OCI-LY7 (cell line): Measurements from ENCODE around the gene CSNK1G2. TPM values are rescaled to one million over a fixed set of nuclear protein-coding genes. Genes with fewer than 3 reads are reported as not detected.

Experiments
- BruUV-seq: library from RNA; stranded (reverse); fragments of 400-500 nt; replicated peaks from 2 replicates; lab custom pipeline; 2021; lab: Mats Ljungman, UMichigan
- CTCF ChIA-PET: fragments of 300-600 bp; sonication (Branson Sonifier 250); formaldehyde crosslinking; loops from one replicate; lab custom pipeline; 2022; ENCODE audit warnings: antibody characterized with exemption; ENCODE audit not compliant: unreplicated experiment; lab: Charles Lee
- POLR2A ChIA-PET: fragments of 300-600 bp; sonication (Branson Sonifier 250); formaldehyde crosslinking; loops from one replicate; lab custom pipeline; 2022; ENCODE audit warnings: antibody characterized with exemption; lab: Charles Lee
- DNase-seq: peaks from one replicate; pipeline ENCODE4 v3.0.0-alpha.2; 2015; ENCODE audit warnings: low spot score
- H2AFZ ChIP-seq: fragments of 200-600 bp; sonication (generic), shearing (Covaris generic); 2 replicates; pipeline ENCODE4 v1.6.1; 2014; ENCODE audit warnings: mild to moderate bottlenecking, antibody characterized with exemption, low read length, moderate library complexity
- H3K27ac ChIP-seq: fragments of 200-600 bp; sonication (generic); 2 replicates; pipeline ENCODE4 v1.5.1; 2014; ENCODE audit warnings: mixed run types, low read depth, mild to moderate bottlenecking, moderate library complexity, low read length, inconsistent platforms; ENCODE audit not compliant: poor library complexity, severe bottlenecking
- H3K36me3 ChIP-seq: fragments of 200-600 bp; sonication (generic); 2 replicates; pipeline ENCODE4 v1.6.1; 2014; ENCODE audit warnings: mild to moderate bottlenecking, antibody characterized with exemption, low read length, moderate library complexity, mixed read lengths; ENCODE audit not compliant: insufficient read depth
- H3K4me1 ChIP-seq: fragments of 200-600 bp; sonication (generic); 2 replicates; pipeline ENCODE4 v1.5.1; 2014; ENCODE audit warnings: mild to moderate bottlenecking, low read length; ENCODE audit not compliant: insufficient read depth, poor library complexity, severe bottlenecking
- H3K4me2 ChIP-seq: fragments of 200-600 bp; sonication (generic); 2 replicates; pipeline ENCODE4 v1.6.1; 2014; ENCODE audit warnings: mild to moderate bottlenecking, low read length
- H3K4me3 ChIP-seq: fragments of 200-600 bp; sonication (generic); 2 replicates; pipeline ENCODE4 v1.5.1; 2014; ENCODE audit warnings: mild to moderate bottlenecking, low read depth, low read length; ENCODE audit not compliant: poor library complexity, severe bottlenecking
- H3K79me2 ChIP-seq: fragments of 200-600 bp; sonication (generic); 2 replicates; pipeline ENCODE4 v1.6.1; 2016; ENCODE audit warnings: low read depth, mild to moderate bottlenecking, low read length, moderate library complexity, mixed read lengths; ENCODE audit not compliant: insufficient read depth
- H3K9me2 ChIP-seq: fragments of 200-600 bp; sonication (generic); 2 replicates; pipeline ENCODE4 v1.6.1; 2016; ENCODE audit warnings: mild to moderate bottlenecking, low read length, mixed read lengths; ENCODE audit not compliant: insufficient read depth
- H3K9me3 ChIP-seq: fragments of 200-600 bp; sonication (generic); 2 replicates; pipeline ENCODE4 v1.6.1; 2014; ENCODE audit warnings: mild to moderate bottlenecking, mixed run types, low read length, mixed read lengths
- H4K20me1 ChIP-seq: fragments of 200-600 bp; sonication (generic); 2 replicates; pipeline ENCODE4 v1.6.1; 2014; ENCODE audit warnings: mild to moderate bottlenecking, antibody characterized with exemption, low read length, moderate library complexity, mixed read lengths; ENCODE audit not compliant: insufficient read depth
- EZH2phosphoT487 ChIP-seq: fragments of 200-600 bp; sonication (generic); IDR thresholded peaks from 2 replicates; pipeline ENCODE4 v1.6.1; 2018; ENCODE audit warnings: low read depth, borderline replicate concordance, mild to moderate bottlenecking, mixed run types, antibody characterized with exemption, low read length, moderate library complexity, mixed read lengths
- intact Hi-C: fragments of 100-400 bp; cut with micrococcal nuclease; formaldehyde crosslinking; loops from one replicate; pipeline ENCODE4 v1.10.0; 2022; ENCODE audit not compliant: unreplicated experiment
- total RNA-seq, 2 experiments: library from RNA; depleted of rRNA in 1 of 2; stranded (reverse); fragments of >200 nt in 1 of 2; shearing (Covaris generic) in 1 of 2; gene quantifications; 2 replicates each; pipeline ENCODE4 v1.2.3, GENCODE V29; 2014 to 2022
- TF ChIP-seq, protein P1 (sequence below): fragments of 200-600 bp; sonication (generic); conservative IDR thresholded peaks from 2 replicates; pipeline ENCODE4 v1.5.1; 2014; ENCODE audit warnings: mild to moderate bottlenecking, antibody characterized with exemption, low read length, moderate library complexity, mixed read lengths

CSNK1G2 gene
- total RNA-seq, 2 experiments from 2014 or later, result 95.9 to 133 TPM

DNA sequence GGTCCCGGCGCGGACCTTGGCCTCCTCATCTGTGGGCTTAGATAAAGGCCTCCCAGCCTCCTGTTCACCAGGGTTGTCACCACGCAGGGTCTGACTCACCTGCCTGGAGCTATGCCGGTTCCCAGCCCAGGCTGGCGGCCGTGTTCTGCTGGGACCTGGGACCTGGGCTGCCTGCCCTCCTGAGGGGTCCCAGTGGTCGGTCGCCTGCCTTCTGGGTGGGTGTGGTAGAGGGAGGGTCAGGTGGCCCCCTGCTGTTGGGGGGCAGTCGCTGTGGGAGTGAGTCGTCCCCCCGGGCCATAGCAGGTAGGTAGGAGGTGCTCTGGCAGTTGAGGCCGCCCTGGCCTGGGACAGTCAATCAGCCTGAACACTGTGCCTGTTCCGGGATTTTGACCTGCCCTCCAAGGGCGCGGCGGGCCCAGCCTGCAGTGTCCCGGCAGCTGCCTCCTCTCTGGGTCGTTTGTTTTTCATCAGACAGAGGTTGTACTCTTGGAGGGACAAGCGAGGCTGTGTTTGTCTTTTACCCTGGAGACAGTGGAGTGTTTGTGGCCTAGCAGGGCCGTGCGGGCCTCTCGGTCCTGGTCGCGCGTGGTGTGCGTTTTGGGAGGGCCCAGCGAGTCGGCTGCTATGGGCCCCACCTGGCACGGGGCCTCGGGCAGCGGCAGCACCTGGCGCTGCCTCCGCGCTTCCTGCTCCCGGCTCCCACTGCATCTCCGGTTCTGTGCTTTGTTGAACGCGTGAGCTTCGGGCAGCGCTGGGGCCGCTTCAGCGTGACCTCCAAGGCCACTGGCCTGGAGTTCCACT is 33.2 kb upstream of the CSNK1G2 start:
- Histone ChIP-seq H3K9me3 (no peaks in the 10 kb centered on the region), H3K4me3 (no peak overlapping the region), H3K4me2 (peak overlapping the region; percentile 2; the same call in 1 of the 2 replicates), H3K4me1 (peaks cover 30% of the 10 kb centered on the region), H2AFZ (no peak overlapping the region), H3K9me2 (no peaks in the 10 kb centered on the region), H3K36me3 (peaks cover 19% of the 10 kb centered on the region), H4K20me1 (peaks cover 5% of the 10 kb centered on the region), H3K79me2 (peaks cover 48% of the 10 kb centered on the region), H3K27ac (no peak overlapping the region)
- POLR2A ChIA-PET, result no interaction called here
- DNase-seq, result no peak
- no TSS peak for BruUV-seq
- intact Hi-C loops, result loop anchor here (10.0 kb wide), 1 partner anchor 177 kb away; no protein-coding TSS in a partner anchor
- TF ChIP-seq, protein P1, sequence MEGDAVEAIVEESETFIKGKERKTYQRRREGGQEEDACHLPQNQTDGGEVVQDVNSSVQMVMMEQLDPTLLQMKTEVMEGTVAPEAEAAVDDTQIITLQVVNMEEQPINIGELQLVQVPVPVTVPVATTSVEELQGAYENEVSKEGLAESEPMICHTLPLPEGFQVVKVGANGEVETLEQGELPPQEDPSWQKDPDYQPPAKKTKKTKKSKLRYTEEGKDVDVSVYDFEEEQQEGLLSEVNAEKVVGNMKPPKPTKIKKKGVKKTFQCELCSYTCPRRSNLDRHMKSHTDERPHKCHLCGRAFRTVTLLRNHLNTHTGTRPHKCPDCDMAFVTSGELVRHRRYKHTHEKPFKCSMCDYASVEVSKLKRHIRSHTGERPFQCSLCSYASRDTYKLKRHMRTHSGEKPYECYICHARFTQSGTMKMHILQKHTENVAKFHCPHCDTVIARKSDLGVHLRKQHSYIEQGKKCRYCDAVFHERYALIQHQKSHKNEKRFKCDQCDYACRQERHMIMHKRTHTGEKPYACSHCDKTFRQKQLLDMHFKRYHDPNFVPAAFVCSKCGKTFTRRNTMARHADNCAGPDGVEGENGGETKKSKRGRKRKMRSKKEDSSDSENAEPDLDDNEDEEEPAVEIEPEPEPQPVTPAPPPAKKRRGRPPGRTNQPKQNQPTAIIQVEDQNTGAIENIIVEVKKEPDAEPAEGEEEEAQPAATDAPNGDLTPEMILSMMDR, result no peak
- TF ChIP-seq EZH2phosphoT487, result no peak
- CTCF ChIA-PET, result no interaction called here

DNA sequence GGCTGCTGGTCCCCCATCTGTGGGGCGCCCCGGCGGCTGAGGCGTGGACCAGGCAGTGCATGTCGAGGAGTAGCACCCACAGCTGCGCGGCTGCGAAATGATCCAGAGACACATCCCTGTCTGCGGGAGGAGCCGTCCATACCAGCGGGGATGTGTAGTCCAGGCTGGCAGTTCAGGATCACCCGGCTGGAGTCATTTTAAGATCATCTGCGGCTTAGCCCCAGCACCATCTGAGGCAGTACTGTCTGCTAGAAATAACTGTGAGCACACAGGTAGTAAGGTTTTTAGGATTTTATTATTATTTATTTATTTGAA is 32.7 kb upstream of the CSNK1G2 start:
- Histone ChIP-seq H3K36me3 (peaks cover 24% of the 10 kb centered on the region), H3K9me2 (no peaks in the 10 kb centered on the region), H3K4me1 (peaks cover 24% of the 10 kb centered on the region), H2AFZ (no peak overlapping the region), H3K4me2 (no peak overlapping the region; the same call in 1 of the 2 replicates), H3K9me3 (no peaks in the 10 kb centered on the region), H3K79me2 (peaks cover 48% of the 10 kb centered on the region), H3K27ac (no peak overlapping the region), H4K20me1 (peaks cover 5% of the 10 kb centered on the region), H3K4me3 (no peak overlapping the region)
- TF ChIP-seq, protein P1, result no peak
- intact Hi-C loops, result loop anchor here (10.0 kb wide), 1 partner anchor 176 kb away; no protein-coding TSS in a partner anchor
- POLR2A ChIA-PET, result no interaction called here
- CTCF ChIA-PET, result no interaction called here
- no TSS peak for BruUV-seq
- DNase-seq, result no peak

- H3K9me3 ChIP-seq, result no peaks in the 10 kb centered on the region
- H3K4me3 ChIP-seq, result no peak overlapping the region
- no peaks in the 10 kb centered on the region for H3K9me2 ChIP-seq
- no peak overlapping the region for H3K27ac ChIP-seq
- CTCF ChIA-PET, result no interaction called here
- no TSS peak for BruUV-seq
- H2AFZ ChIP-seq, result no peak overlapping the region
- POLR2A ChIA-PET, result interaction anchor here (0.6 kb wide), 1 partner anchor 36 kb away, joined by 4 read pairs; no protein-coding TSS in a partner anchor
- intact Hi-C loops, result loop anchor here (10.0 kb wide), 1 partner anchor 175 kb away; no protein-coding TSS in a partner anchor
- DNase-seq, result no peak
- H4K20me1 ChIP-seq, result peaks cover 5% of the 10 kb centered on the region
- no peak overlapping the region for H3K4me2 ChIP-seq
- peaks cover 10% of the 10 kb centered on the region for H3K4me1 ChIP-seq
- no peak for TF ChIP-seq EZH2phosphoT487
- TF ChIP-seq, protein P1, result no peak
- H3K79me2 ChIP-seq, result peaks cover 48% of the 10 kb centered on the region
- peaks cover 38% of the 10 kb centered on the region for H3K36me3 ChIP-seq
Measured at GRCh38 chr19:1909761-1910080, 31.3 kb upstream of the CSNK1G2 start.
